ENCODE data around the gene PLSCR4. TPM values are rescaled to one million over a fixed set of nuclear protein-coding genes. Genes with fewer than 3 reads are reported as not detected.

PLSCR4 gene
- total and polyA plus RNA-seq, 2 donors (not counting 3 experiments of a cell fraction or from before 2014, with no cell fraction given): 81.5 to 91.7 TPM

DNA sequence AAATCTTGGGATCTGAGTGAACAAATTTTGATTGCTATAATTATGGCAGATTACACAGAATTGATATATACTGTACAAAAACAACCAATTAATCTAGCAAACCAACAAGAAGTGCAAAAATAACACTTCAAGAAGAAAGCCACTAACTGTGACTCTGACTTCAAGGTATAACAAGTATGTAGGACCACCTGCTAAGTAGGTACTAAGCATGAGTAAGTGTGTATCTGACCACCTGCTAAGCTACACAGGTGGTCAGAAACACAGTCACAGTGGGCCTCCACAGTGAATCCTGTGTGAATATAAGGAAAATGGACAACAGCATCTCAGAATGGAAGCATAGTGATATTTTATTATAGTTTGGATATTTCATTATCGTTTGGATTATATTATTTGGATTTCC is 14.8 kb upstream of the PLSCR4 start:
- no peaks in the 10 kb centered on the region for H3K9me1 ChIP-seq (replicated peaks; ENCODE audit: control insufficient read depth, extremely low read depth, insufficient read depth, low read length)
- TF ChIP-seq, protein P1, sequence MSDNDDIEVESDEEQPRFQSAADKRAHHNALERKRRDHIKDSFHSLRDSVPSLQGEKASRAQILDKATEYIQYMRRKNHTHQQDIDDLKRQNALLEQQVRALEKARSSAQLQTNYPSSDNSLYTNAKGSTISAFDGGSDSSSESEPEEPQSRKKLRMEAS (IDR thresholded peaks at IDR 0.05; ENCODE audit: insufficient read depth, insufficient read length): no peak
- no peak for TF ChIP-seq JUN (IDR thresholded peaks at IDR 0.05; ENCODE audit: borderline replicate concordance, insufficient read depth, insufficient read length, low read depth)
- TF ChIP-seq EZH2 (IDR thresholded peaks at IDR 0.05; ENCODE audit: borderline replicate concordance, low read depth, low read length, severe bottlenecking): no peak
- no peak for TF ChIP-seq MYC (IDR thresholded peaks at IDR 0.05; ENCODE audit: low read depth, low read length)
- TF ChIP-seq FOS (IDR thresholded peaks at IDR 0.05; ENCODE audit: borderline replicate concordance, insufficient read depth, low read length): no peak
- TF ChIP-seq POLR2AphosphoS5 (IDR thresholded peaks at IDR 0.05; ENCODE audit: insufficient read depth, low read depth, low read length): no peak
- TF ChIP-seq POLR2A (IDR thresholded peaks at IDR 0.05; ENCODE audit: low read depth, low read length): no peak
- no peak for TF ChIP-seq GATA2 (IDR thresholded peaks at IDR 0.05; ENCODE audit: insufficient read depth, insufficient read length, low read depth, low read length)
- TF ChIP-seq, protein P2, sequence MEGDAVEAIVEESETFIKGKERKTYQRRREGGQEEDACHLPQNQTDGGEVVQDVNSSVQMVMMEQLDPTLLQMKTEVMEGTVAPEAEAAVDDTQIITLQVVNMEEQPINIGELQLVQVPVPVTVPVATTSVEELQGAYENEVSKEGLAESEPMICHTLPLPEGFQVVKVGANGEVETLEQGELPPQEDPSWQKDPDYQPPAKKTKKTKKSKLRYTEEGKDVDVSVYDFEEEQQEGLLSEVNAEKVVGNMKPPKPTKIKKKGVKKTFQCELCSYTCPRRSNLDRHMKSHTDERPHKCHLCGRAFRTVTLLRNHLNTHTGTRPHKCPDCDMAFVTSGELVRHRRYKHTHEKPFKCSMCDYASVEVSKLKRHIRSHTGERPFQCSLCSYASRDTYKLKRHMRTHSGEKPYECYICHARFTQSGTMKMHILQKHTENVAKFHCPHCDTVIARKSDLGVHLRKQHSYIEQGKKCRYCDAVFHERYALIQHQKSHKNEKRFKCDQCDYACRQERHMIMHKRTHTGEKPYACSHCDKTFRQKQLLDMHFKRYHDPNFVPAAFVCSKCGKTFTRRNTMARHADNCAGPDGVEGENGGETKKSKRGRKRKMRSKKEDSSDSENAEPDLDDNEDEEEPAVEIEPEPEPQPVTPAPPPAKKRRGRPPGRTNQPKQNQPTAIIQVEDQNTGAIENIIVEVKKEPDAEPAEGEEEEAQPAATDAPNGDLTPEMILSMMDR (IDR thresholded peaks at IDR 0.05; ENCODE audit: extremely low read depth in 1 of 2, insufficient read depth in 1 of 2, low read depth in 1 of 2, low read length in 2 of 2): no peak
- H3K4me1 ChIP-seq (ENCODE audit: control insufficient read depth, extremely low read depth, insufficient read depth, low read length): no peaks in the 10 kb centered on the region
- no TSS peak for BruUV-seq (replicated peaks)
- H3K36me3 ChIP-seq (ENCODE audit: control insufficient read depth in 2 of 2, extremely low read depth in 1 of 2, insufficient read depth in 2 of 2, low read length in 2 of 2): no peaks in the 10 kb centered on the region
- DNase-seq (ENCODE audit: low read depth, low spot score) (no peak), FAIRE-seq (no peak)
- dilution Hi-C loops (cut with MboI; ENCODE audit: extremely low pct_ligation_motif_present, low sequenced_read_pairs): no loop called here
- H3K9me3 ChIP-seq (replicated peaks; ENCODE audit: control insufficient read depth, insufficient read depth, low read length): no peaks in the 10 kb centered on the region
- intact Hi-C loops (cut with micrococcal nuclease): no loop called here
- no peaks in the 10 kb centered on the region for H3K79me2 ChIP-seq (ENCODE audit: control insufficient read depth, insufficient read depth, low read length)
- no peak overlapping the region for H3K9ac ChIP-seq (replicated peaks; ENCODE audit: extremely low read depth, insufficient read depth, low read length)
- CTCF ChIA-PET: interaction anchor here (1.0 to 2.6 kb wide), 2 partner anchors 17 to 61 kb away, joined by 3 to 6 read pairs; no protein-coding TSS in a partner anchor
- H3K4me3 ChIP-seq (replicated peaks in 1 of 3; ENCODE audit: insufficient read depth in 1 of 3, low read depth in 1 of 3, low read length in 3 of 3): no peak overlapping the region
- no peak overlapping the region for H2AFZ ChIP-seq (ENCODE audit: low read depth, low read length)
- POLR2A ChIA-PET: no interaction called here
- no peak overlapping the region for H3K4me2 ChIP-seq (ENCODE audit: insufficient read depth, low read length)
- no peak overlapping the region for H3K27ac ChIP-seq (ENCODE audit: insufficient read depth, low read depth, low read length)
- no peaks in the 10 kb centered on the region for H4K20me1 ChIP-seq (replicated peaks; ENCODE audit: control insufficient read depth, extremely low read depth, insufficient read depth, low read length)
- H3K27me3 ChIP-seq (ENCODE audit: control insufficient read depth in 2 of 2, insufficient read depth in 2 of 2, low read length in 2 of 2): no peaks in the 10 kb centered on the region
